Measurements from ENCODE around the gene SBF2. TPM values are rescaled to one million over a fixed set of nuclear protein-coding genes. Genes with fewer than 3 reads are reported as not detected.
A peak's percentile ranks its signal among the peaks of the same experiment; 100 is the strongest.

SBF2 gene
- total RNA-seq, 1 donor from 2014 or later = 24.0 TPM

GRCh38 chr11:10307400-10308200, 13.6 kb upstream of the SBF2 start:
- FAIRE-seq = no peak
- TF ChIP-seq CTCF (IDR thresholded peaks at IDR 0.05; ENCODE audit: insufficient read depth, low read length, severe bottlenecking) = peak; percentile 86
- H3K36me3 ChIP-seq (ENCODE audit: control insufficient read depth, insufficient read depth, low read length) = peaks cover 13% of the 10 kb centered on the region
- peak overlapping the region; percentile 75 for H3K4me3 ChIP-seq (ENCODE audit: low read depth, low read length)
- H3K27me3 ChIP-seq (ENCODE audit: control insufficient read depth, insufficient read depth, low read length) = no peaks in the 10 kb centered on the region
- peak; percentile 87 for DNase-seq (ENCODE audit: low read depth)

GRCh38 chr11:10307022-10307399, 13.0 kb upstream of the SBF2 start:
- no peaks in the 10 kb centered on the region for H3K27me3 ChIP-seq (ENCODE audit: control insufficient read depth, insufficient read depth, low read length)
- no peak for TF ChIP-seq CTCF (IDR thresholded peaks at IDR 0.05; ENCODE audit: insufficient read depth, low read length, severe bottlenecking)
- peaks cover 13% of the 10 kb centered on the region for H3K36me3 ChIP-seq (ENCODE audit: control insufficient read depth, insufficient read depth, low read length)
- peak overlapping the region; percentile 75 for H3K4me3 ChIP-seq (ENCODE audit: low read depth, low read length)
- FAIRE-seq = no peak
- peak; percentile 81 for DNase-seq (ENCODE audit: low read depth)

- H3K27me3 ChIP-seq (ENCODE audit: control insufficient read depth, insufficient read depth, low read length) = no peaks in the 10 kb centered on the region
- peak overlapping the region; percentile 75 for H3K4me3 ChIP-seq (ENCODE audit: low read depth, low read length)
- DNase-seq (ENCODE audit: low read depth) (no peak), FAIRE-seq (no peak)
- TF ChIP-seq CTCF (IDR thresholded peaks at IDR 0.05; ENCODE audit: insufficient read depth, low read length, severe bottlenecking) = no peak
- H3K36me3 ChIP-seq (ENCODE audit: control insufficient read depth, insufficient read depth, low read length) = peaks cover 13% of the 10 kb centered on the region
Measured at GRCh38 chr11:10305964-10306918, 12.2 kb upstream of the SBF2 start.

GRCh38 chr11:10305262-10305963, 11.4 kb upstream of the SBF2 start:
- no peak for DNase-seq (ENCODE audit: low read depth)
- H3K4me3 ChIP-seq (ENCODE audit: low read depth, low read length) = peak overlapping the region; percentile 75
- H3K36me3 ChIP-seq (ENCODE audit: control insufficient read depth, insufficient read depth, low read length) = peaks cover 13% of the 10 kb centered on the region
- FAIRE-seq = no peak
- no peak for TF ChIP-seq CTCF (IDR thresholded peaks at IDR 0.05; ENCODE audit: insufficient read depth, low read length, severe bottlenecking)
- H3K27me3 ChIP-seq (ENCODE audit: control insufficient read depth, insufficient read depth, low read length) = no peaks in the 10 kb centered on the region

- peak within 1 kb of the TSS; percentile 75 for H3K4me3 ChIP-seq (ENCODE audit: low read depth, low read length)
- DNase-seq (ENCODE audit: low read depth) = peak; percentile 60
- TF ChIP-seq CTCF (IDR thresholded peaks at IDR 0.05; ENCODE audit: insufficient read depth, low read length, severe bottlenecking) = peak; percentile 61
- peaks cover 13% of the 10 kb centered on the region for H3K36me3 ChIP-seq (ENCODE audit: control insufficient read depth, insufficient read depth, low read length)
- H3K27me3 ChIP-seq (ENCODE audit: control insufficient read depth, insufficient read depth, low read length) = no peaks in the 10 kb centered on the region
- no peak for FAIRE-seq
Measured at GRCh38 chr11:10304495-10305261, 10.7 kb upstream of the SBF2 start, which contains the start of gene ADM. ADM (plus strand) TSS chr11:10305073; CDS start chr11:10305701, 628 bp downstream.

Data from bronchial epithelial cell (primary cell).